Muscle layer of duodenum (tissue), 2 donors: ENCODE measurements around the gene SUN5.

Source experiments
- H3K27ac ChIP-seq: one replicate; pipeline ENCODE4 v1.7.0; 2013; ENCODE audit warnings: mild to moderate bottlenecking, low read length
- H3K27me3 ChIP-seq: one replicate; pipeline ENCODE4 v1.7.0; 2013; ENCODE audit warnings: low read depth, mild to moderate bottlenecking, control low read depth, low read length
- H3K36me3 ChIP-seq, 2 donors: one replicate each; pipeline ENCODE4 v1.7.0; 2013; ENCODE audit warnings: low read length in 2 of 2, control low read depth in 1 of 2, mild to moderate bottlenecking in 1 of 2; ENCODE audit not compliant: insufficient read depth in 2 of 2, control insufficient read depth in 1 of 2
- H3K4me1 ChIP-seq, 2 donors: one replicate each; pipeline ENCODE4 v1.7.0; 2013; ENCODE audit warnings: low read length in 2 of 2, mild to moderate bottlenecking in 2 of 2, control low read depth in 1 of 2, moderate library complexity in 1 of 2; ENCODE audit not compliant: insufficient read depth in 2 of 2, control insufficient read depth in 1 of 2
- H3K4me3 ChIP-seq, 2 donors: one replicate each; pipeline ENCODE4 v1.7.0; 2013; ENCODE audit warnings: low read length in 2 of 2, low read depth in 1 of 2, mild to moderate bottlenecking in 1 of 2
- H3K9me3 ChIP-seq, 2 donors: one replicate each; pipeline ENCODE4 v1.7.0; 2013; ENCODE audit warnings: low read length in 2 of 2, control low read depth in 1 of 2, mild to moderate bottlenecking in 1 of 2; ENCODE audit not compliant: control insufficient read depth in 1 of 2
- donor health status: healthy.

Gene SUN5

DNA sequence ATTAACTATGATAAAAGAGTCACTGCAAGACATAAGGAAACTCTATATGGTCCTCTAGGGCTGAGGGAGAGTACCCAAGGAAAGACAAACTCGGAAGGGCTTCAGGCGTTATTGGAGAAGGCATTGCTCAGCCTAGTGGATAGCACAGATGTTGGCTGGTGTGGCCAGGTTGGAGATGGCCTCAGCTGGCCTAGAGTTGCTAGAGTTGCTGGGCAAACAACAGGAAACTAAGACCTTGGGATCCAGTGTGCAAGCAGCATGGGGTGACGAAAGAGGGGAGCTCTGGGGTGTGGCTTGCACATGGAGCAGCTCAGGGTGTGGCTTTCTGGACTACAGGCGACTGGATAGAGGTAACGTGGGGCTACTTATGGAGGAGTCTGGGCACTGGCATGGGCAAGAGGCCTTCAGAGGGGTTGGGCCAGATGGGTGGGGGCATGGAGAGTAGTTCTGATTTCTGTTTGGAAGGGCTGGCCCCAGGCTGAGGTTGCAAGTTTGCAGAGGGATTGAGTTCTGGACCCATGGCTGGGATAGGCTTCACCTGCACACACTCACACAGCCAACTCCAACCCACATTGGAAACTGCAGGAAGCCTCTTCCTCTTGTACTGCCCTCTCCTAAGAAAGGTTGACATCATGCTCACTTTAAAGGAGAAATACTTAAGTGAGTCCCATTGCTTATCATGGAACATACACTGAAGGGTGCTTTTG is 22.0 kb upstream of the SUN5 start:
- no peak overlapping the region for H3K27ac ChIP-seq
- no peaks in the 10 kb centered on the region for H3K9me3 ChIP-seq
- no peaks in the 10 kb centered on the region for H3K4me1 ChIP-seq
- no peaks in the 10 kb centered on the region for H3K36me3 ChIP-seq
- no peaks in the 10 kb centered on the region for H3K27me3 ChIP-seq
- no peak overlapping the region for H3K4me3 ChIP-seq

DNA sequence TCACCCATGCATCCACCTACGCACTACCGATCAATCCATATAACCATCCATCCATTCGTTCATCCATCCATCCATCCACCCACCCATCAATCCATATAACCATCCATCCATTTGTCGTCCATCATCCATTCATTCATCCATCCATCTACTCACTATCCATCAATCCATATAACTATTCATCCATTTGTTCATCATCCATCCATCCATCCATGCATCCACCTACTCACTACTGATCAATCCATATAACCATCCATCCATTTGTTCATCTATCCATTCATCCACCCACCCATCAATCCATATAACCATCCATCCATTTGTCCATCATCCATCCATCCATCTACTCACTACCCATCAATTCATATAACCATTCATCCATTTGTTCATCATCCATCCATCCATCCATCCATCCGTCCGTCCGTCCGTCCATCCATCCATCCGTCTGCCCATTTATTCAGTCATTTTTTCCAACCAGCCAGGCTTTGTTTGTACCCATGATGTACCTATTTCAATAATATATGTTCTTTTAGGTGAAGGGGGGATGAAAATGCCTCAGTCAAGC is 21.2 kb upstream of the SUN5 start:
- Histone ChIP-seq H3K36me3 (no peaks in the 10 kb centered on the region), H3K4me3 (no peak overlapping the region), H3K27ac (no peak overlapping the region), H3K9me3 (no peaks in the 10 kb centered on the region), H3K27me3 (no peaks in the 10 kb centered on the region), H3K4me1 (no peaks in the 10 kb centered on the region)

DNA sequence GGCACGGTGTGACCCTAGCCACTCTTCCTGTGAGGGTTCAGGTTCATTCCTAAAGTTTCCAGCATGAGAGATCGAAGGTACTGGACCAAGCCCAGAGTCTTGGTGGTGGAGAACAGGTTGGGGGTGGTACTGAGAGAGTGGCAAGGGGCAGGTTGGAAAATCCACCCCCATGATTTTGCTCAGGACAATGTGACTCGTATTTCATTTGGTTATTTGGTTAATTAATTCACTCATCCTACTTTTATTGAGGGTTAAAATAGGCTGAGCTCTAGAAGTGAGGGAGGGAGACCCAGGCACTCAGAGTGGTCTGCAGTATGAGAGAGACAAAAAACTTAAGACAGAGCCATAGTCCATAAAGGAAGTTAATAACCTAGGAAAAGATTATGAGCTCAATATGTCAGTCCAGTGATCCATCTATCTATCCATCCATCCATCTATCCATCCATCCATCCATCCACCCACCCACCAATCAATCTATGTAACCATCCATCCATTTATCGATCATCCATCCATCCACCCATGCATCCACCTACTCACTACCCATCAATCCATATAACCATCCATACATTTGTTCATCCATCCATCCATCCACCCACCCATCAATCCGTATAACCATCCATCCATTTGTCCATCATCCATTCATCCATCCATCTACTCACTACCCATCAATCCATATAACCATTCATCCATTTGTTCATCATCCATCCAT is 20.5 kb upstream of the SUN5 start:
- Histone ChIP-seq H3K27me3 (no peaks in the 10 kb centered on the region), H3K27ac (no peak overlapping the region), H3K4me1 (no peaks in the 10 kb centered on the region), H3K36me3 (no peaks in the 10 kb centered on the region), H3K4me3 (no peak overlapping the region), H3K9me3 (no peaks in the 10 kb centered on the region)

DNA sequence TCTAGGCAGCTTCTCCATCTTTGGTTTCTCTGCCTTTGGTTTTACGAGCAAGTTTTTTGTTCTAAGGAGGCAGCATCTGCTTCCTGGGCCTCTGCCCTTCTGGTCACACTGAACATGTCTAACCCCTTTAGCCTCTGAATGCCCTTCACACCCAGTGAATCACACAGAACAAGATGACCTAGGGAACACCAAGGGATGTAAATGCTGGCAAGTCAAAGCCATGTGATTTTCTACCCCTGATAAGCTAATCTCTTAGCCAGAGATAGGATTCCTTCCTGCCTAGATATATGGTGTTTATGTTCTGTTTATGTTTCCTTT is 20.0 kb upstream of the SUN5 start:
- H3K27me3 ChIP-seq = no peaks in the 10 kb centered on the region
- H3K36me3 ChIP-seq = no peaks in the 10 kb centered on the region
- no peaks in the 10 kb centered on the region for H3K4me1 ChIP-seq
- H3K27ac ChIP-seq = no peak overlapping the region
- no peak overlapping the region for H3K4me3 ChIP-seq
- no peaks in the 10 kb centered on the region for H3K9me3 ChIP-seq

DNA sequence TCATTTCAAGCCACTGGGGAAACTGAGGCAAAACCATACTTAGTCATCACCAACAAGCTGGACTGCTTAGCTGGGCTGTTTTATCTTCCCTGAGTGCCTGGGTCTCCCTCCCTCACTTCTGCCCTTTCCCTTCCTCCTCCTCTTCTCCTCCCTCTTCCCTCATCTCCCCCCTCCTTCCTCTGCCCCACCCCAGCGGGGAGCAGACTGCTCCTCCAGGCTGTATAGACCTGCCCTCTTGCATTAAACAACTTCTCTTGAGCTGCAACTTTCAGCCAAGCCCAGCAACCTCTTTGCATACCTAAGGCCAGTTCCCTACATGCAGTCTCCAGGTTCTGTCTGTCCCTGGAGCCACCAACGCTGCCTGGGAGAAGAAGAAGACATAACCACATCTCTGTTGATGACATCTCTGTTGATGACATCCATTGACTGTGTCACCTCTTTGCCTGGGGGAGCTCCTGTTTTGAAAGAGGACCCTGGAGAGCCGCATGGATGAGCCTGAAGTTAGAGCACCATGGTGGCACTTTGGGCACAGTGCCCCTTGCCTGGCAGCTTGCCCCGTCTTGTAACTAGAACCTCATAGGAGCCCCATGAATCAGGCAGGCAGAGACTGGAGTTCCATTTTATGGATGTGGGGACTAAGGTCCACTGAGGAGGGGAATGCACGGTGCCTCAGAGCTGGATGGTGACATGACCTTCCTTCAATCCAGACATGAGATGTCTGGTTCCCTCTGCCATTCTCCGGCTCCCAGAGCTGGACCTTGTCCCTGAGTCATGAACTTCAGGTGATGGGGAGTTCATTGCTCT is 19.4 kb upstream of the SUN5 start:
- H3K9me3 ChIP-seq = no peaks in the 10 kb centered on the region
- no peaks in the 10 kb centered on the region for H3K27me3 ChIP-seq
- no peaks in the 10 kb centered on the region for H3K36me3 ChIP-seq
- H3K4me1 ChIP-seq = no peaks in the 10 kb centered on the region
- H3K4me3 ChIP-seq = no peak overlapping the region
- no peak overlapping the region for H3K27ac ChIP-seq

DNA sequence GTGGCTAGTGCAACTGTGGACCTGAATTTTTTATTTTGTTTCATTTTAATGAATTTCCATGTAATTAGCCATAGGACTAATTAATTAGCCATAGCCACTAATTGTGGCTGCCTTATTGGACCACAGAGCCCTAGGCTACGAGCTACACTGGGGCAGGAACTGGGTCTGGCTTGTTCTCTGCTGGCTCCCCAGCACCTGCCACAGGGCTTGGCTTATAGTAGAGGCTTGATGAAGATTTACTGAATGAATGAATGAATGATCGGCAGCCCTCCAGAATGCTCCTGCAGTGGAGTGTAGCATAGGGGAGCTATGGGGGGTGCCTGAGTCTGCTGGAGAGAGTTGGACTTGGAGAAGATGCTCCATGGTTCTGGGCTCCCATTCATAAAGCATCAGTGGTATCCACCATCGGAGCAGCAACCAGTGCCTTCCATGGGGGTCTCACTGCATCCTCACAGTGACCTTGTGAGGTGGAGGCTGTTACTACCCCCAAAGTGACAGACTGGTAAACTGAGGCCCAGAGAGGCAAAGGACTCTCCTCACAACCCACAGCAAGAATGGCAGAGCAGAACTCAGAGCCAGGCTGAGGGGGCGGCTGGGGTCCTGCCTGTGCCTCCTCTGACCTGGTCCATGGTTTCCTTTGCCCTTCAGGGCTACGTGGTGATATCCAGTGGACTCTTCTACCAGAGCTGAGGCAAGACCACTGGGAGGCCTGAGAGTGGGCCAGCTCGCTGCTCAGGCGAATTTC is 18.6 kb upstream of the SUN5 start:
- Histone ChIP-seq H3K27me3 (no peaks in the 10 kb centered on the region), H3K4me3 (no peak overlapping the region), H3K4me1 (no peaks in the 10 kb centered on the region), H3K36me3 (no peaks in the 10 kb centered on the region), H3K9me3 (no peaks in the 10 kb centered on the region), H3K27ac (no peak overlapping the region)

DNA sequence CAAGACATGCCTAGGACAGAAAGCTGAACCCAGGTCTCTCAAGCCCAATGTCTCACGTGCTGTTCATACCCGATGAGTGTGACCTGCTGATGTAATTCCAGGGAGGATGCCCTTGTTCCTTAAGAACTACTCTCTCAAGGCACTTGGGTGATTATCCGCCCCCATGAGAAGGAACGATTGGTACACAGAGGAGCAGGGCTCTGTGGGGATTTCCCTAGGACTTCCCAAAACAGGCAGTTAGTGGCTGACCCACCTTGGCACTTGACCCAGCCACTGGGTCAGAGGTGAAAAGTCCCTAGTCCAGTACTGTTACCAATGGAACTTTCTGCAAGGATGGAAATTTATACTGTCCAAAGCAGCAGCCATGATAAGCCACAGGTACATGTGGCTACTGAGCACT is 18.1 kb upstream of the SUN5 start:
- Histone ChIP-seq H3K36me3 (no peaks in the 10 kb centered on the region), H3K27ac (no peak overlapping the region), H3K4me3 (no peak overlapping the region), H3K4me1 (no peaks in the 10 kb centered on the region), H3K27me3 (no peaks in the 10 kb centered on the region), H3K9me3 (no peaks in the 10 kb centered on the region)

DNA sequence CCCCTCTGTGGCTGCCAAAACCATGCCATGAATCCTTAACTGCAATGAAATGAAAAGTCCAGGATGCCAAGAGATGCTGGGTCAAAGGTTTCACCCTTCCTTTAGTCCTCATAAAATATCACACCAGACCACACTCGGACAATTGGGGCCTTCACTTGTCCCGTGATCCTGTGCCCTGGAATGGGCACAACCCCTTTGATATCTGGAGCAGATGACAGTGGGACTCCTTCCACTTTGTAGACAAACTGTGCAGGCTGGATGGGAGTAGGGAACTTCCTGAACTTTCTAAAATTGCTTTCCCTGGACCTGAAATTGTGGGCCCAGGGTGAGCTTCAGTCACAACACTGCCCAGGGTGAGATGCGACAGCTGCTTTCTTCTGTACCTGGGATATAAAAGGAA is 17.6 kb upstream of the SUN5 start:
- Histone ChIP-seq H3K9me3 (no peaks in the 10 kb centered on the region), H3K4me1 (no peaks in the 10 kb centered on the region), H3K4me3 (no peak overlapping the region), H3K36me3 (no peaks in the 10 kb centered on the region), H3K27ac (no peak overlapping the region), H3K27me3 (no peaks in the 10 kb centered on the region)

DNA sequence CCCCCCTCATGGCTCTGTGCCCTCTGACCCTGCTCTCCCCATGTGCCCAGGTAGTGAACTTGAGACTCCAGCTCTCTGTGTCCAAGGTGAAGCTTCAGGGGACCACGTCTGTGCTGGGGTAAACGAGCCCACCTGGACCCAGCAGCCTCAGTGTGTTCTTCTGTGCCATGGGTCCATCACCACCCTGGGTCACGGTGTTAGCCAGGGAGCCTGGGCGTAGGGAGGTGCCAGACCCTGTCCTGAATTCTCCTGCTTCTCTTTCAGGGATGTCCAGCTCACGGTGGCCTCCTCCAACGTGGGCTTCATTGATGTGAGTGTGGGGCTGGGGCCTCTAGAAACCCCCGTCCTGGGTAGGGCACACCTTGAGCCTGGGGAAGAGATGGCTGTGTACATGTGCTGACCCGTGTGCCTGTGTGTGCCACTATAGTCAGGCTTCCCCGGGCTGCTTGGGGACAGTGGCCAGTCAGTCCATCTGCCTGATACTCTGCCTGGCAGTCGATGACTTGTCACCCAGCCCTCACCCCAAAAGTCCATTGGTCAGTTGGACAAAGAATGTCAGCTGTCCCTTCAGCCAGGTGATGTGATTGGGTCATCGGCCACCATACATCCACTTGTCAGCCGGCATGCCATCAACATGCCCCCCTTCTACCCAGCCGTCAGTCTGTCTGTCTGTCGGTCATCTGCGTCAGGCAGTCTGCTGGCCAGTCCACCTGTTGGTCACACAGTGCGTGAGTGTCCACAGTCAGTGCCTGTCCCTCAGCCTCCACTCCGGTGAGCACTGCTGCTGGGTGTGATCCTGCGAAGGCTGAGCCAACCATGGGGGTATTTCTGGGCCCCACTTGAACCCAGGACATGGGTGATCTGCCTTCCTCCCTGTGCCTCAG is 16.3 kb upstream of the SUN5 start:
- H3K27ac ChIP-seq = no peak overlapping the region
- no peak overlapping the region for H3K4me3 ChIP-seq
- H3K9me3 ChIP-seq = no peaks in the 10 kb centered on the region
- H3K36me3 ChIP-seq = no peaks in the 10 kb centered on the region
- no peaks in the 10 kb centered on the region for H3K27me3 ChIP-seq
- no peaks in the 10 kb centered on the region for H3K4me1 ChIP-seq

DNA sequence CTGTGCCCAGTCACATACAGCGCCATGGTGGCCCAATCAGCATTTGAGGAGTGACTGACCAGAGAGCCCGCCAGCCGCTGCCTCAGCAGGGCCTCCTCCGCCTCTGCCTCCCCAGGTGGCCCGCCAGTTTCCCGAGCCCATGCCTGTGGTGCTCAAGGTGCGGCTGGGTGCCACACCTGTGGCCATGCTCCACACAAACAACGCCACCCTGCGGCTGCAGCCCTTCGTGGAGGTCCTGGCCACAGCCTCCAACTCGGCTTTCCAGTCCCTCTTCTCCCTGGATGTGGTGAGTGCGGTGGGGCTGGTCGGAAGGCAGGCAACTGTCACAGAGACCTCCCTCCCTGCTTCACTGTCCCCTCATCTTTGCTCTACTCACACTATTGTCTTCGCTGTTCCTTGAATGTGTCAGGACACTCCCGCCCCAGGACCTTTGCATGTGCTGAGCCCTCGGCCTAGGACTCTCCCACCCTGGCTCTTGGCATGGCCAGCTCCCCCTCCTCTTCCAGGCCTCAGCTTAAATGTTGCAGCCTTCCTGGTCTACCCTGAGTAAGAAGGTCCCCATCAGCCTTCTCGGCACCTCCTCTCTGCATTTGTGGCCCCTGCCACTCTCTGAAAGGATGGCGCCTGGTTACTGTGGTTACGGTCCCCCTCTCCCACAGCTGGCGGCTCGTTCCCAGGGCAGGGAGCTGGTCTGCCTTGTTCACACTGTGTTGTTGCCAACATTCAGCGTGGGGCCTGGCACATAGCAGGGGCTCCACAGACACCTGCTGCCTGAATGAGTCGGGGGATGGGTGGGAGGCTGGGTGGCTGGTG is 15.4 kb upstream of the SUN5 start:
- no peaks in the 10 kb centered on the region for H3K9me3 ChIP-seq
- no peaks in the 10 kb centered on the region for H3K27me3 ChIP-seq
- no peaks in the 10 kb centered on the region for H3K4me1 ChIP-seq
- H3K4me3 ChIP-seq = no peak overlapping the region
- no peaks in the 10 kb centered on the region for H3K36me3 ChIP-seq
- no peak overlapping the region for H3K27ac ChIP-seq
